ENCODE data around the gene PIP4K2B. TPM values are rescaled to one million over a fixed set of nuclear protein-coding genes. Genes with fewer than 3 reads are reported as not detected.

PIP4K2B gene

DNA sequence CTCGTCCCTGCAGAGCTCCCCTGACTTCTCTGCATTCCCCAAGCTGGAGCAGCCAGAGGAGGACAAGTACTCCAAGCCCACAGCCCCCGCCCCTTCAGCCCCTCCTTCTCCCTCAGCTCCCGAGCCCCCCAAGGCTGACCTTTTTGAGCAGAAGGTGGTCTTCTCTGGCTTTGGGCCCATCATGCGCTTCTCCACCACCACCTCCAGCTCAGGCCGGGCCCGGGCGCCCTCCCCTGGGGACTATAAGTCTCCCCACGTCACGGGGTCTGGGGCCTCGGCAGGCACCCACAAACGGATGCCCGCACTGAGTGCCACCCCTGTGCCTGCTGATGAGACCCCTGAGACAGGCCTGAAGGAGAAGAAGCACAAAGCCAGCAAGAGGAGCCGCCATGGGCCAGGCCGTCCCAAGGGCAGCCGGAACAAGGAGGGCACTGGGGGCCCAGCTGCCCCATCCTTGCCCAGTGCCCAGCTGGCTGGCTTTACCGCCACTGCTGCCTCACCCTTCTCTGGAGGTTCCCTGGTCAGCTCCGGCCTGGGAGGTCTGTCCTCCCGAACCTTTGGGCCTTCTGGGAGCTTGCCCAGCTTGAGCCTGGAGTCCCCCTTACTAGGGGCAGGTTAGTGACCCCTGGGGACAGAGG is 82.9 kb downstream of the PIP4K2B start:
- H3K4me2 ChIP-seq (ENCODE audit: insufficient read depth, low read length, poor library complexity, severe bottlenecking): no peak overlapping the region
- no peak overlapping the region for H3K4ac ChIP-seq (ENCODE audit: low read length)
- H4K8ac ChIP-seq (ENCODE audit: low read depth, low read length): no peak overlapping the region
- no peak overlapping the region for H2BK120ac ChIP-seq (ENCODE audit: low read depth, low read length)
- H3K4me3 ChIP-seq (ENCODE audit: low read length in 2 of 2): no peak overlapping the region
- H3K9ac ChIP-seq (ENCODE audit: low read depth, low read length, poor library complexity): no peak overlapping the region
- peaks cover 0 to 20% (median 2%) of the 10 kb centered on the region in 3 experiments for H3K27me3 ChIP-seq (ENCODE audit: control insufficient read depth in 3 of 3, insufficient read depth in 3 of 3, low read depth in 1 of 3, low read length in 3 of 3)
- H4K91ac ChIP-seq (ENCODE audit: low read depth, low read length, poor library complexity): no peak overlapping the region
- H3K79me1 ChIP-seq (ENCODE audit: low read depth, low read length): no peaks in the 10 kb centered on the region
- peaks cover 10 to 96% of the 10 kb centered on the region in 2 donors for H3K36me3 ChIP-seq (replicated peaks in 1 of 2; ENCODE audit: control insufficient read depth in 2 of 2, insufficient read depth in 2 of 2, low read length in 2 of 2)
- no peak overlapping the region for H2BK15ac ChIP-seq (ENCODE audit: low read length)
- no peak overlapping the region for H3K27ac ChIP-seq (replicated peaks; ENCODE audit: low read length)
- H2BK5ac ChIP-seq (ENCODE audit: low read length): no peak overlapping the region
- WGBS, 2 donors (ENCODE audit: extremely low coverage in 2 of 2, insufficient read length in 2 of 2, insufficient replicate concordance in 1 of 2): no CpG with 5 or more reads among the region's 18 CpGs
- no peaks in the 10 kb centered on the region for H3K9me3 ChIP-seq (replicated peaks in 1 of 2; ENCODE audit: control insufficient read depth in 2 of 2, insufficient read depth in 1 of 2, low read depth in 1 of 2, low read length in 2 of 2)
- no peak overlapping the region for H3K18ac ChIP-seq (ENCODE audit: low read length)
- H2AFZ ChIP-seq (ENCODE audit: low read length): no peak overlapping the region
- H2AK5ac ChIP-seq (ENCODE audit: low read depth, low read length): no peak overlapping the region
- H2BK12ac ChIP-seq (ENCODE audit: low read length): no peak overlapping the region
- H3K4me1 ChIP-seq (ENCODE audit: control insufficient read depth in 2 of 2, insufficient read depth in 1 of 2, low read depth in 1 of 2, low read length in 2 of 2): peaks cover 0 to 14% of the 10 kb centered on the region in 2 donors
- no peak for DNase-seq (ENCODE audit: low spot score)
- H3K23ac ChIP-seq (ENCODE audit: low read depth, low read length, poor library complexity): no peak overlapping the region
- no peak overlapping the region for H3K14ac ChIP-seq (ENCODE audit: low read length)

Small RNA genes lying within 50 kb of the gene (small RNA-seq; reads per million reads assigned to genes)
- gene MIR4726 (ENCODE audit: insufficient read depth) (1.2 reads per million), gene MIR4727 (ENCODE audit: insufficient read depth) (not detected), gene RNA5SP440 (ENCODE audit: insufficient read depth) (697 reads per million, percentile 99 among the genes with 10 or more reads in this experiment), gene RNU6-866P (ENCODE audit: insufficient read depth) (not detected)
